Large intestine (tissue), 3 donors: ENCODE results near the gene PSEN1. TPM values are rescaled to one million over a fixed set of nuclear protein-coding genes. Genes with fewer than 3 reads are reported as not detected.

ENCODE experiments used
- DNase-seq, 2 donors: peaks; one replicate each; pipeline versions ENCODE4 v3.0.0 to v3.0.0-alpha.2; 2013
- H3K27ac ChIP-seq: one replicate; pipeline ENCODE4 v1.5.1; 2013; ENCODE audit warnings: low read length
- H3K27me3 ChIP-seq: 2 replicates; pipeline ENCODE4 v1.6.1; 2013; ENCODE audit warnings: low read length; ENCODE audit not compliant: control insufficient read depth, insufficient read depth
- H3K36me3 ChIP-seq: 2 replicates; pipeline ENCODE4 v1.6.1; 2013; ENCODE audit warnings: low read length; ENCODE audit not compliant: control insufficient read depth, insufficient read depth
- H3K4me1 ChIP-seq: one replicate; pipeline ENCODE4 v1.6.1; 2013; ENCODE audit warnings: low read length; ENCODE audit not compliant: control insufficient read depth, insufficient read depth
- H3K4me3 ChIP-seq: one replicate; pipeline ENCODE4 v1.5.1; 2013; ENCODE audit warnings: low read length
- H3K9me3 ChIP-seq: one replicate; pipeline ENCODE4 v1.6.1; 2013; ENCODE audit warnings: mild to moderate bottlenecking, low read depth, low read length, moderate library complexity; ENCODE audit not compliant: control insufficient read depth
- WGBS: methylation state at CpG from one replicate; pipeline ENCODE4 v1.1.5; 2013; ENCODE audit warnings: low lambda C conversion rate; ENCODE audit not compliant: insufficient coverage; 5-methylcytosine and 5-hydroxymethylcytosine counted together
- polyA plus RNA-seq: library from polyadenylated mRNA; unstranded; fragments of 120-200 nt; gene quantifications from one replicate; pipeline ENCODE4 v1.2.1, GENCODE V29; 2013

The PSEN1 gene
- polyA plus RNA-seq, 1 donor, result 104 TPM

DNA sequence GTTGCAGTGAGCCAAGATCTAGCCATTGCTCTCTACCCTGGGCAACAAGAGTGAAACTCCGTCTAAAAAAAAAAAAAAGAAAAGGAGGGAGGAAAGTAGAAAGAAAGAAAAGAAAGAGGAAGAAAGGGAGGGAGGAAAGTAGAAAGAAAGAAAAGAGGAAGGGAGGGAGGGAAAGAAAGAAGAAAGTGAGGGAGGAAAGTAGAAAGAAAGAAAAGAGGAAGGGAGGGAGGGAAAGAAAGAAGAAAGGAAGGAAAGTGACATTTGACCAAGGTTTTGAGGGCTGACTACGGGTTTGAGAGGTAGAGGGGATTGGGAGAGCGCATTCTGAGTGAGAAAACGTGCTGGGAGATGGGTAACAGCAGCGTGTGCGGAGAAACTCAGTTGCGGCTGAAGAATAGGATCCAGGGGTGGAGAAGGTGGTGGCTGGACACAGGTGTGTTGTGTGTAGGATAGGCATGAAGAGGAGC is 100.5 kb downstream of the PSEN1 start:
- Histone ChIP-seq H3K27ac (peak overlapping the region; percentile 69), H3K4me1 (peaks cover 52% of the 10 kb centered on the region), H3K4me3 (peak overlapping the region; percentile 64), H3K27me3 (peaks cover 7% of the 10 kb centered on the region), H3K9me3 (no peaks in the 10 kb centered on the region), H3K36me3 (peaks cover 1% of the 10 kb centered on the region)
- DNase-seq, result no peak
- 77% methylated on average over 4 of the region's 7 CpGs for WGBS

- H3K27me3 ChIP-seq, result peaks cover 7% of the 10 kb centered on the region
- peak; percentile 86 to 89 for DNase-seq
- no peaks in the 10 kb centered on the region for H3K9me3 ChIP-seq
- H3K4me1 ChIP-seq, result peaks cover 48% of the 10 kb centered on the region
- peak within 1 kb of the TSS; percentile 72 for H3K27ac ChIP-seq
- WGBS, result no CpG with 5 or more reads among the region's 48 CpGs
- H3K4me3 ChIP-seq, result peak within 1 kb of the TSS; percentile 64
- peaks cover 5% of the 10 kb centered on the region for H3K36me3 ChIP-seq
Observed at GRCh38 chr14:73237219-73237785, 101.0 kb downstream of the PSEN1 start, which contains the start of gene PAPLN. PAPLN (plus strand) TSS chr14:73237506; CDS start chr14:73239779, 2,273 bp downstream.

DNA sequence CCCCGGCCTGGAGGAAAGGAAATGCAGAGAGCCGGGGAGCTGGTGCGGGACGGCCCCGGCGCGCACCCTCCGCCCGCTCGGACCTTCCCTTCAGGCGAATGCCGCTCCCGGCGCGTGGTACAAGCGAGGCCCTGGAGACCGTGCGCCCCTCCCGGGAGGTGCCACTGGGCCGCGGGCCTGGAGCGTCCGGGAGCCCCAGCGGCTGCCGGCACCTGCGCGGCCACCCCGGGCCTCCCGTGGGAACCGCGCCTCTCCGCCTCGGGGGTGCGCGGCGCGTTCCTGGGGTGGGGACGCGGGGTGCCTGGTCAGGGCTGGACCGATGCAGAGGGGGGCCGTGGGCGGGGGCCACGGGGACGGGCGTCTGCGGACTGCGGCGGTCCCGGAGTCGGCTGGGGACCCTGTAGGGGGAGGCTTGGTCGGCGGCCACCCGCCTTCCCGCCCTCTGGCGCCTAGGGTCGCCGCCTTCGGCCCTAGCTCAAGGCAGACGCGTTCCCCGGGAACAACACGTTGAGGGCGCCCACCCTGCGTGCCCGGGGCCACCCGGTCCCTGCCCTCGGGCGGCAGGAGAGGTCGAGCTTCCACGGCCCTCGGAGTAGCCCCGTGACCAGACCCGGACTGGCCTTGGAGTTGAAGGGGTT is 101.6 kb downstream of the PSEN1 start:
- Histone ChIP-seq H3K27ac (peak overlapping the region; percentile 72), H3K4me3 (peak overlapping the region; percentile 64), H3K9me3 (no peaks in the 10 kb centered on the region), H3K4me1 (peaks cover 44% of the 10 kb centered on the region), H3K27me3 (peaks cover 7% of the 10 kb centered on the region), H3K36me3 (peaks cover 5% of the 10 kb centered on the region)
- peak in 1 of 2 donors; percentile 49 for DNase-seq
- WGBS, result no CpG with 5 or more reads among the region's 73 CpGs

GRCh38 chr14:73238424-73238852 is 102.1 kb downstream of the PSEN1 start:
- Histone ChIP-seq H3K4me1 (peaks cover 44% of the 10 kb centered on the region), H3K4me3 (peak overlapping the region; percentile 64), H3K36me3 (peaks cover 8% of the 10 kb centered on the region), H3K9me3 (no peaks in the 10 kb centered on the region), H3K27ac (peak overlapping the region; percentile 72), H3K27me3 (peaks cover 7% of the 10 kb centered on the region)
- WGBS, result 7% methylated on average over 3 of the region's 10 CpGs
- no peak for DNase-seq

DNA sequence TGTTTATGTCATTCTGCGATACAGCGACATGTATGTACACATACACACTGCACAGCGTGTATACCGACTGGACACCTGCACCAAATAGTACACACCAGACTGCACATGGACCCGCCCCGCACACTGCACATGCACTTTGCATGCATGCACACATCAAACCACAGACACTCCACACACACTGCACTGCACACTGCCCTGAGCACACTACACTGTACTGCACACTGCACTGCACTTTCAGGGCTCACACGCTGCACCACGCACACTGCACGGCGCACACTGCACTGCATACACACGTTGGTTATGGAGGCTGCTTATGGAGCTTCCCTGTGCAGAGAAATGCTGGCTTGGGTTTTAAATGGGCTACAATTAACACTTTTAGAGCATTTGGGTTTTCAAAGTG is 102.6 kb downstream of the PSEN1 start:
- Histone ChIP-seq H3K27ac (no peak overlapping the region), H3K9me3 (no peaks in the 10 kb centered on the region), H3K36me3 (peaks cover 11% of the 10 kb centered on the region), H3K4me1 (peaks cover 41% of the 10 kb centered on the region), H3K27me3 (peaks cover 7% of the 10 kb centered on the region), H3K4me3 (peak overlapping the region; percentile 64)
- WGBS, result no CpG with 5 or more reads among the region's 11 CpGs
- DNase-seq, result no peak

GRCh38 chr14:73239393-73240241 is 103.3 kb downstream of the PSEN1 start:
- Histone ChIP-seq H3K27ac (no peak overlapping the region), H3K4me3 (peak overlapping the region; percentile 16), H3K27me3 (peaks cover 7% of the 10 kb centered on the region)

DNA sequence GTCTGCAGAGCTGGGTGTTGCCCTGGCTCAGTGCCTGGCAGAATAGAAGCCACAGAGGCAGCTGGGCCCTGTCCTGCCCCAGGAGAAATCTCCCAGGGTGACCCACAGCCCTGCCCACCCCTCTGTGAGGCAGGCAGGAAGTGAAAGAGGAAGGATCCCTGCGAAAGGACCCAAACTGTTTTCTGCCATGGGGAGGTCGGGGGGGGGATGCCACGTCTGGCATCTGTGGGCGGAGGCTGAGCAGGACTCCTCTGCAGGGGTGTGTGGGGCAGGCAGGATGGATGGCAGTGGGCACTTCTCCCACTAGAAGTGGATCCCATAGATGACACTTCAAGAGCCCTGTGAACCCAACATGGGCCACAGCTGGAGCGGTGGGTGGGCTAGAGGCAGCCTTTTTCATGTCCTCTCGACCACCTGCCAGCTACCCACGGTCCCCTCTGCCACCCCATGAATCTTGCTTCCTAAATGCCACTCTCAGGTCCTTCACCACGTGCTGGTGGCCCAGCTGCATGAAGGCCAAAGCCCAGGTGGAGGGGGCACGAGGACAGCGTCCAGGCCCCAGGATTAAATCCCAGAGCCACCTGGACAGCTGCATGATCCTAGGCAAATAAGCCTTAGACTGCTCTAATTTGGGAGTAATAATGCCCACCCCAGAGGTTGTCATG is 104.6 kb downstream of the PSEN1 start:
- no peak overlapping the region for H3K27ac ChIP-seq
- WGBS, result no CpG with 5 or more reads among the region's 10 CpGs
- DNase-seq, result no peak
- H3K27me3 ChIP-seq, result peaks cover 9% of the 10 kb centered on the region
- H3K36me3 ChIP-seq, result peaks cover 21% of the 10 kb centered on the region
- no peak overlapping the region for H3K4me3 ChIP-seq
- peaks cover 6% of the 10 kb centered on the region for H3K9me3 ChIP-seq
- peaks cover 21% of the 10 kb centered on the region for H3K4me1 ChIP-seq

More at GRCh38 chr14:73239393-73240241, 103.3 kb downstream of the PSEN1 start:
- Histone ChIP-seq H3K4me1 (peaks cover 34% of the 10 kb centered on the region), H3K9me3 (no peaks in the 10 kb centered on the region), H3K36me3 (peaks cover 13% of the 10 kb centered on the region)
- DNase-seq, result peak in 1 of 2 donors; percentile 21
- WGBS, result no CpG with 5 or more reads among the region's 48 CpGs

DNA sequence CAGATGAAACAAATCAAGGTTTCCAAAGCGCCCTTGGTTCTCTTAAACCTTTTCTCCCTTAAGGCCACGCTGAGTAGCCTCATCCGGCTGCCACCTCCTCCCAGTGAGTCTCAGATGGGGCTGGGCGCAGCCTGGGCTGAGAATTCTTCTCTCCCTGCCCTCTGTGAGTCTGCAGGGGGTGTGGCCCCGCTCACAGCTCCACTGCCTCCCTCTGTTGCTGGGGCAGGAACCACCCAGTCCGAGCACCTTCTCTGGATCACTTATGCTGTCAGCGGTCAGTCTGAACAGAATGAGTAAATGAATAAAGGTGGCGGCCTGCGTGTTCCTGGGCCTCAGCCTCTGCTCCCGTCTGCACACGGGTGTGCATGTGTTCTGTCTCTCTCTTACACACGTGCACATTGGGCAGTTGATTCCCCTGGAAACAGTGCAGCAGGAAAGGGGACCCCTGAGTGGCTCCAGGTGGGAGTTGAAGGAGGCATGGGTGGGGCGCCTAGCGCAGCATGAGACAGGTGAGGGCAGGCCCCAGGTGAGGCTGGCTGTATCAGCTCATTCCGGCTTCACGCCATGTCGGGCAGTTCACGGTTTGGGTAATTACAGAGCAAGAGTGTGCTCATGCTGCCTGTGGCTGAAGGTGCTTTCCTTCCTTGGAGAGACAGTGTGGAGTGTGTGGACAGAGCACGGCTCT is 105.3 kb downstream of the PSEN1 start:
- 100% methylated on average over 1 of the region's 19 CpGs for WGBS
- no peak overlapping the region for H3K27ac ChIP-seq
- DNase-seq, result no peak
- peaks cover 9% of the 10 kb centered on the region for H3K27me3 ChIP-seq
- peaks cover 14% of the 10 kb centered on the region for H3K4me1 ChIP-seq
- H3K9me3 ChIP-seq, result peaks cover 6% of the 10 kb centered on the region
- peaks cover 21% of the 10 kb centered on the region for H3K36me3 ChIP-seq
- no peak overlapping the region for H3K4me3 ChIP-seq

DNA sequence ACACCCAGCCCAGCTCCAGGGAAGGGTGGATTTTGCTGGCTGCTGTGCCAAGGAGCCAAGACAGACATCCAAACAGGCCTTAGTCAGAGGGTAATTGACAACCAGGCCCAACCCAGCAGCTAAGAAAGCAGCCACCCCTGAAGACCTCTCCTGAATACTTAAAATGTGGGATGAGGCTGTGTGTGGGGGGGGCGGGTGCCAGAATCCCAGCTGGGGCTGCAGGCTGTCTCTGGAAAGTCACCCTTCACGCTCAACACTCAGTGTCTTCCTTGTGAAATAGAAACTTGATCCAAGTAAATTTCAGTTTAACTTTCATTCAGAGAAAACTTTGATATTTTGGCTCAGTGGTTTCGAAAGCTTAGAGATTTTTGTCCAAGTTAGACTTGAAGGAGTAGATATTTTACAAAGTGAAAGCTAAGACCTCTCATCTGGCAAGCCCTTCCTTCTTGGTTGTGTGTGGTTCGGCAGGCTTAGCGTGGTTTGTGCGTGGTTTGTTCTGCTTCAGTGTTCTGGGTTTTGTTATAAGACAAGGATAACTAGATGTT is 106.1 kb downstream of the PSEN1 start:
- Histone ChIP-seq H3K27me3 (peaks cover 6% of the 10 kb centered on the region), H3K9me3 (peaks cover 6% of the 10 kb centered on the region), H3K27ac (no peak overlapping the region), H3K4me3 (no peak overlapping the region), H3K36me3 (peaks cover 28% of the 10 kb centered on the region), H3K4me1 (peaks cover 8% of the 10 kb centered on the region)
- WGBS, result 100% methylated on average over 1 of the region's 6 CpGs
- DNase-seq, result no peak
